ENCODE data around the gene BDKRB2.

Gene BDKRB2

GRCh38 chr14:96177766-96178375 lies 26.8 kb upstream of the BDKRB2 start:
- FAIRE-seq = no peak

DNA sequence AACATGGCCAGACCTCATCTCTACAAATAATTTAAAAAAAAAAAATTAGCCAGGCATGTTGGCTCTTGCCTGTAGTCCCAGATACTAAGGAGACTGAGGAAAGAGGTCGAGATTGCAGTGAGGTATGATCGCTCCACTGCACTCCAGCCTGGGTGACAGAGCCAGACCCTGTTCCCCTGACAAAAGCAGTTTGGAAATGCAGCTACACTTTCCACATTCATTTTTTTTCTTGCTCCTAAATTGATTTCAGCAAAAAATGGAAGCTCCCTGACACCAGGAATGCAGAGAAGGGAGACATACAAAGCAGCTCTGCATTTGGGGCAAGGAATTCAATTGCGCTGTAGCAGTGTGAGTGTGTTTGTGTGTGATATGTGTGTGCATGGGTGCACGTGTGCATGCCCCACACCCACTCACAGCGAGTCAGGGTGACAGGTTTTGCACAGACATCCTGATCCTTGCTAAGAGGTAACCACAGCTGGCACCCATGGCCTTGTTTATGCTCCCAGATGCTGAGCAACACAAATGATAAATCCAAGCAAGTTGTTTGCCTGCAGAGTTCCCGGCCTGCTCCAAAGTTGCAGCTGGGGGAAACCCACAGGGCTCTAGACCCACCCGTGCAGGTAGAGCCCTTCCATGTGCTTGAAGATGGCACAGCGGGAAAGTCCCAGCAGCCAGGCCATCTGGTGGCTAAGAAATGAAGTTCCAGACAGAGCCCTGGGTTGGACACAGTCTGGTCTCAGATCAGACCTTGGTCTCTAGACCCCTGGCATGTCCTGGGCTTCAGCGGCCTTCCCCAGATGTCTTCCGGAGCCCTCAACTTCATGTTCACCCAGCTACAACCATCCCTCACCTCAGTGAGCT lies 25.9 kb upstream of the BDKRB2 start:
- FAIRE-seq = no peak

DNA sequence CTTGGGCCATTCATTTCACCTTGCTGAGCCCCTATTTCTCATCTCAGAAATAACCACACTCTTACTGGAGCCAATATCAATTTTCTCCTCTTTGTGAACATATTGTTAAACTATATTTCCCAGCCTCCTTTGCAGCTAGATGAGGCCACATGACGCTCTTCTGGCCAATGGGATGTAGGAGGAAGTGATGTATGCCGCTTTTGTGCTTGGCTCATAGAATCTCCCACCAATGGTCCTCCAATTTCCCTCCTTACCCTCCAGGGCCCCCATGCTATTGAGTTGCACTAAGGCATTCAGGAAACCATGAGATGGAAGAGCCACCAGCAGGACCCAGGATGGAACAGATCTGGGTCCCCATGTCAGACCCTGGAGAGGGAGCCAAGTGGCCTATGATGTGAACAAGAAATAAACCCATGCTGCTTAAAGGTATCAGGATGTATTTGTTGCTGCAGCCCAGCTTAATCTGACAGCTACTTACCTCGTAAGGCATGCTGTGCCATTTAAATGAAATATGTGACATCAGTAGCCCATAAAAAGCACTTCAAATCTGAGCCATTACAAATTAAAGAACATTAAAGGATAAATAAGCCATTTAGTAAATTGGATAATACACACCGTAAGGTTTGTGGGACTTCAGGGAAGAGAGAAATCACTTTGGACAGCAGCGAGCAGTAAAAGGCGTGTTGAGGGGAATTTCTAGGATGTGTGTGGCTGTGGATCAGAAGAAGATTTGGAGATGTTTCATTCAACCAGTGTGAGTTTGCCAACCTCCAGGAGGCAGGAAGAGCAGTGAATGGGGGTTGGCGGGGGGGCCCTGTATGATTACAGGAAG lies 24.4 kb upstream of the BDKRB2 start:
- FAIRE-seq = no peak

DNA sequence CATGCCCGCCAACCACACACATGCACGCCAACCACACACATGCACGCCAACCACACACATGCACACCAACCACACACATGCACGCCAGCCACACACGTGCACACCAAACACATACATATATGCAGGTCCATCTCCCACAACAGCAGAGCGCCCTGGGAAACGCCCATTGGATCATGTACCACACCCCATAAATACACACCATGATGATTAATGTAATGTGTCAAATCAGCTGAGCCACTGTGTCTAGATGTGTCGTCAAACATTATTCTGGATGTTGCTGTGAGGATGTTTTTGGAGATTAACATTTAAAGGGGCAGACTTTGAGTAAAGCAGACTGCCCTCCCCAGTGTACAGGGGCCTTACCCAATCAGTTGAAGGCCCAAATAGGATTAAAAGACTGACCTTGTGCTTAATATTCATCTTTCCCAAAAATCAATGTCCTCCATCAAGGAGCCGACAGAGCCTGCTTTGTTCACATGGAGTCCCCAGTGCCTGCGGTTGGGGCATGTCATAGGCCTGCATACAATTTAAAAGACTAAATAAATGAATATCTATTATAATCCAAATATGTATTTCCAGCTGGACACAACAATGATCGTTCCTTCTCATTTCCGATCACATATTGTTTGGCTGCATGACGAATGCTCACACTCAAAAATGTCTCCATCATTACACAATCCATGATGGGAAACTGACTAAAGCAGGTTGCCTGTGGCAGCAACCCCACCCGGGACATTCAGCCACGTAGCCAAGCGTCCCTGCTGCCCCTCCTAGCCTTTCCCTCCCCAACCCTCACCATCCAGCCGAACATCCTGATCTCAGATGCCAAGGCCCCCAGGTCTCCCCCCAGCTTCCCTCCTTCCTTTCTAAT lies 23.2 kb upstream of the BDKRB2 start:
- no peak for FAIRE-seq

DNA sequence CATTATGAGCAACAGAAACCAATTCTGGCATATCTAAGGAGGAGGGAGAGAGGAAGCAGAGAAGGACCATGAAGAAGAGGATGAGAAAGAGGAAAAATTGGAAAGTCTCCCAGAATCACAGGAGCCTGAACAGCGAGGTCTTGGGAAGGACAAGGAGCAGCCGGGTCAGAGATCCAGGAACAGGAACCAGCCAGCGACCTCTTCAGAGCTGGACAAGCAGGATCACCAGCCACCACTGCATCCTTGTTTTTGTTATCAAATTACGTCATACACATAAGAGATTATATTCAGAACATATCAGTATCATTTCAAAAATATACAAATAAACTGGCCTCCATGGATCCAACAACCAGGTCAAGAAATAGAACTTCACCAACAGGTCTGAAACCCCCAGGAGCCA lies 22.1 kb upstream of the BDKRB2 start:
- FAIRE-seq = no peak

- FAIRE-seq = no peak
Measured at GRCh38 chr14:96184737-96185136, 19.9 kb upstream of the BDKRB2 start.

DNA sequence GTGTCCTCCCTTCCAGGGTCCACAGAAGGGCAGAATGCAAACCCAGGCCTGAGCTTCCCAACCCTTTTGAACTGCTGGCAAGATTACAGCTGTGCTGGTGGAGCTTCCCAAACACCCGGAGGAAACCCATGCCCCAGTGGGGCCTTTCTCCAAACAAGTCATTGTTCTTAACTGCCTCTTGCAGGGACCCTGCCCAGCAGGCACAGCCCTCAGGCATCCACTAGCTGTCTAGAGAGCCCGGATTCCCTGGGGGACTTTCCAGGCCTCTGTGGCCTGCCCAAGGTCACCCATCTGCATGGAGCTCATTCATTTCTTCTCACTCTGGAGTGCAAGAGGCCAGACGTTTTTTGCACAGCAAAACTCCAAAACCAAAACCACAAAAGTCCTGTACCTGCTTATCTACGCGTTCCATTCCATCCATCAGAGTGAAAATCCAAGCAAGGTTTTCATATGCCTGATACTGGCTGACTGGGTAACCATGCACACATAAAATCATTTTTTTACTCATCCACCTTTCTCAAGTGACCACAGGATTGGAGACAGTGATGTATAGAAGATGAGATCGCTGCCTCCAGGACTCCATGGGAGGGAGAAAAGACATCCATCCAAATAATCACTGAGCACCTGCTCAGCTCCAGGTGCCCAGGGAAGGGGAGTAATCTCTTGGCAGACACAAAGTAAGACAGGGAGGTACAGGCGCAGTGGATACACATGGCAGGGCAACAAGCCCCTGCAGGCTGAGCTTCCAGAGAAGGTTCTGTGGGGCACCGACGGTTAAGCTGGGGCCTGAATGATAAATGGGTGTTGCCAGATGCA lies 17.2 kb upstream of the BDKRB2 start:
- FAIRE-seq = no peak

DNA sequence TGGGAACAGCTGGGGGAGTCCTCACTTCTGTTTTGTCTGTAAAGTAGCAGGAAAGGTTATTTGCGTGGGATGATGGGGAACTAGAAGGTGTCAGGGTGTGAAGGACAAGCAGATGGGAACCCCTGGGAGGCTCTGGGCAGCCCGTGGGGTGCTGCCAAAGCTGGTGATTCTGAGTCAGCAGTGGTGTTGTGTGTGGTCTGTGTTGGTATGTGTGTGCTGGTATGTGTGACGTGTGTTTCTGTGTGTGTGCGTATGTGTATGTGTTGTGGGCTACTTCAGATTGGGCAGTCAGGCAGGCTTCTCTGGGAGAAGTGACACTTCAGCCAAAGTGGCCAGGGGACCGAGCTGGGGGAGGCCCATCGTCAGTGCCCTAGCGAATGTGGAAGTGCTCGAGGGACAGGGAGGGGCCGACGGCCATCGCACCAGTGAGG lies 15.3 kb upstream of the BDKRB2 start:
- no peak for FAIRE-seq

DNA sequence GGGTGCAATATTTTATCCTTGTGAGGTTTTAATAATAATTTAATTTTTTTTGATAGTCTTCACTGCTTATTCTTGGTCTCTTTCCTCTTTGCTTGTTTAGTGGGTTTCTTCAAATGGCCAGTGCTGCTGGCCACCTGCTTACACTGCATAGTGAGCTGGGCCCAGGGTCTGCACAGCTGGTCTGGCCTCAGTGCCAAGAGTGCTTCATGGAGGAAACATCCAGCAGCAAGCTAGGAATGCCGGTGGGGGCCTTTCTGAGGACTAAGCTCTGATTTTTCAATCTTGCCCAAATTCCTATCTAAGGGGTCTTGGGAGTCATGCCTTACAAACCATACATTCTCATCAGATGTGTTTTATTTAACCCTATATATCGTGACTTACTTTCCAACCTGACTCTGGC lies 13.3 kb upstream of the BDKRB2 start:
- no peak for FAIRE-seq

- no peak for FAIRE-seq
Measured at GRCh38 chr14:96191841-96192462, 12.7 kb upstream of the BDKRB2 start.

GRCh38 chr14:96192975-96193805 lies 11.4 kb upstream of the BDKRB2 start:
- no peak for FAIRE-seq

DNA sequence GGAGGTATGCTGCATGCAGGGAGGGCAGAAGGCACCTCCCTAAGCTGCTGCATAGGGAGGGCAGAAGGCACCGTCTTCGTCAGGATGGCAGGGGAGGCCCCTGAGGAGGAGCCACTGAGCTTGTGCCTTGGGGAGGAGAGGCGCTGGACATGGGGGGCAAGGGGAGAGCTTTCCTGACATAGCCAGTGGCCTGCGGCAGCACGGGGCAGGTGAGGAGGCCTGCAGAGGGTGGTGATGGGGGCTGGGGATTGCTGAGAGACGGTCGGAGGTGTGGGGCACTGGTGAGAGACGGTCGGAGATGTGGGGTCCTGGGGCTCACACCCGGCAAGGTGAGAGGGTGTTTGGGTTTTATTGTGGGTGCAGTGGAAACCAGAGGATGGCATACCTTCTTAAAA lies 10.4 kb upstream of the BDKRB2 start:
- no peak for FAIRE-seq

DNA sequence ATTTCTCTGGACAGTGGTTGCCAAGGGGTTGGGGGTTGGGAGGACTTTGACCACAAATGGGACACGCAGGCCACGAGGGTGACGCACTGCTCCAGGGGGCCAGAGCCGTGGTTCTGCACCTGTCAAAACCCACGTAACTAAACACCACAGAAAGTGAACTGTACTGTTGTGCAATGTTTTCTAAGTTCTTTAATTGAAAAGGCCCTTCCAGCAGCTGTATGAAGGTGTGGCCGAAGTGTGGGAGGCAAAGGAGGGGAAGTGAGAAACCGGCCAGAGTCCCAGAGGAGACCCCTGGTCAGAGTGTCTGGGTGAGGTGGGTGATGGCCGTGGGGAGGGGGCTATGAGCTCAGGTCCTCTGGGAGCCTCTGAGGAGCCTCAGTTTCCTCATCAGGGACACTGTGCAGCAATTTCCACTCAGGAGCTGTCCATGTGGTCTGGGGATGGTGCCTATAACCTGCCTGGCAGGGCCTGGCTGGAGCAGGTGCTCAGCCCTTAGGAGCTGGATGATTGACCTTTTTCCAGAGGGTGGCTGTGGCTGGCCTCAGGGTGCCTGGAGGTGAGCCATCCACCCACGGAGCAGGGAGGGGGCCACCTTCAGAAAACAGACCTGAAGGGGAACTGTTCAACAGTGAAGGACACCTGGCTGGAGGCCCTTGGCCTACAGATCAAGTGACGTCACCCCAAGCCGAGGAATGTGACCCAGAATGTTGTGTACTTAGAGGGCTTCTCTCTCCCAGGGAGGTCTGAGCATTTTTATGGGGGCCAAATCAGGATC lies 9.8 kb upstream of the BDKRB2 start:
- FAIRE-seq = no peak

- no peak for FAIRE-seq
Measured at GRCh38 chr14:96195441-96196081, 9.1 kb upstream of the BDKRB2 start.

GRCh38 chr14:96197163-96197852 lies 7.3 kb upstream of the BDKRB2 start:
- no peak for FAIRE-seq

DNA sequence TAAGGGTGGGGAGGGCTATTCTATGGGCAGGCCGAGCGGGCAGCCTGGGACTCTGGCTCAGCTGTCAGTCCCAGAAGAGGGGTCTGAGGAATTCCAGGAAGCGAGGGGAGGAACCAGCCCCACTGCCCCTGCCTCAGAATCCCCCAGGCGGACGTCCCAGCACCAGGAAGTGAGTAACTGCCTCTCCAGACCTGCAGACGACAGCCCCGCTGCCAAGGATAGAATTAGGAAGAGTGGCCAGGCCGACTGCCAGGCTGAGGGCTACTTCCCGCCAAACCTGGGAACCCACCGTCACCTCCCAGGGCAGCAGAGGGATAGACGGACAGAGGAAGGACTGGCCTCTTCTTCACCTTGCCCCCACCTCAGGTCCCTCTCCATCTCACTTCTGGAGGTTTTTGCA lies 6.7 kb upstream of the BDKRB2 start:
- FAIRE-seq = no peak

- FAIRE-seq = no peak
Measured at GRCh38 chr14:96198430-96199130, 6.1 kb upstream of the BDKRB2 start.

DNA sequence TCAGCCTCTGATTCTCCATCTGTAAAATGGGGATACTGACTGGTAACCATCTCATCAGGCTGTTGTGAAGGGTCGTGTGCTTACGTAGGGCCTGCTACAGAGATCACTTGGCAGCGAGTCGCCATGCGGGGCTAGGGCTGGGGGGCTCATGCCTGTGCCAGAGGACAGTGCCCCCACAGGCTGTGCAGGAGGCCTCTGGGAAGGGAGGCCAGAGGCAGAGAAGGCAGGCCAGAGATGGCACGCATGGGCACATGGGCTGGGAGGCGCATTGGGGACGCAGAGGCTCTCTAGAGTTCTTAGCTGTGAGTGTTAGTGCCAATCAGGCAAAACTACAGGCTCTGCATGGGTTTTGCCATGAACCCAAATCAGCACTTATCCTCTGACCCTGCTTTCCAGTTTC lies 3.5 kb upstream of the BDKRB2 start:
- no peak for FAIRE-seq
